GM18520 (cell line): ENCODE data around the gene OFD1.
A peak's percentile ranks its signal among the peaks of the same experiment; 100 is the strongest.
"Not testable (repeated sequence)": the region's sequence is repeated elsewhere in the genome, so short reads cannot be mapped to it uniquely, and the experiment has no call there.

Source experiments
- ATAC-seq: cut with Tn5 transposase; IDR thresholded peaks from one replicate; pipeline ENCODE4 v1.9.1; 2021; ENCODE audit not compliant: unreplicated experiment

OFD1 gene

DNA sequence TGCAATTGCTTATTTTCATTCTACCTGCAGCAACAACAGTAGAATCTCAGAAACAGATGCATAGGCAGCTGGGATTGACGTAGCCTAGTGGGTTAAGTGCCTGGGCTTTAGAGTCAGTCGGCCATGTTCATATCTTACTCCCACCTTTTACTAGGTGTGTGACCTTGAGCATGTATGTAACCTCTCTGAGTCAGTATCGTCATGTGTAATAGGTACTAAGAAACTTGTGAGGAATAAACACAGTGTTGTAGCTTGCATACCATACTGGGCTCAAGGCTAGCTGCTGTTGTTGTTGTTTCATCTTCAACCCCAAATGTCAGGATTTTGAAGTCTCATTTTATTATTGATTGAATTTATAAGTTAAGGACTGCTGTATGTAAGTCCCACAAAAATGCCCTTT lies 31.4 kb upstream of the OFD1 start:
- no peak for ATAC-seq

GRCh38 chrX:13703589-13703988 lies 31.0 kb upstream of the OFD1 start:
- no peak for ATAC-seq

- no peak for ATAC-seq
Observed at GRCh38 chrX:13711141-13711540, 23.4 kb upstream of the OFD1 start.

- no peak for ATAC-seq
Observed at GRCh38 chrX:13716455-13716854, 18.1 kb upstream of the OFD1 start.

DNA sequence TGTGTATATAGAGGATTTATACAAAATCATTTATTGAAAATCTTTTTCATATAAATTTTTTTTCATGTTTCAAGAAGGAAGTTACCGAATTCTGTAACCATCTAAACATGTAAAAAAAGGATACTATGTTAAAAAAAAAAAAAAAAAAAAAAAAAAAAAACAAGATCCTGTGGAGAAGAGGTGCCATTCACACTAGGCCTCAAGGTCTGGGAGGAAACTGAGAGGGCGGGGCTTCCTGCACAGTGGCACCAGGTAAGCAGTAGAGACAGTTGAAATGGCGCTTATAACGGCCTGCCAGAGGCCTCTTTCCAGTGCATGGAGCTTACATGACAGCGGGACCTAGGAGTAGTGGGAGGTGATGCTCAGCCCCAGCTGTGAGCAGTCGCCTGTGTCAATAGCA lies 17.6 kb upstream of the OFD1 start:
- no peak for ATAC-seq

GRCh38 chrX:13717700-13718472 lies 16.7 kb upstream of the OFD1 start:
- ATAC-seq: no peak

- no peak for ATAC-seq
Observed at GRCh38 chrX:13719192-13719856, 15.2 kb upstream of the OFD1 start.

GRCh38 chrX:13721371-13721770 lies 13.2 kb upstream of the OFD1 start:
- no peak for ATAC-seq

- no peak for ATAC-seq
Observed at GRCh38 chrX:13721819-13722519, 12.6 kb upstream of the OFD1 start.

GRCh38 chrX:13724878-13725277 lies 9.7 kb upstream of the OFD1 start:
- not testable (repeated sequence) for ATAC-seq

DNA sequence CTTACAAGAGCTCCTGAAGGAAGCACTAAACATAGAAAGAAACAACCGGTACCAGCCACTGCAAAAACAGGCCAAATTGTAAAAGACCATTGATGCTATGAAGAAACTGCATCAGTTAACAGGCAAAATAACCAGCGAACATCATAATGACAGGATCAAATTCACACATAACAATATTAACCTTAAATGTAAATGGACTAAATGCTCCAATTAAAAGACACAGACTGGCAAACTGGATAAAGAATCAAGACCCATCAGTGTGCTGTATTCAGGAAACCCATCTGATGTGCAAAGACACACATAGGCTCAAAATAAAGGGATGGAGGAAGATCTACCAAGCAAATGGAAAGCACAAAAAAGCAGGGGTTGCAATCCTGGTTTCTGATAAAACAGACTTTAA lies 8.0 kb upstream of the OFD1 start:
- not testable (repeated sequence) for ATAC-seq

DNA sequence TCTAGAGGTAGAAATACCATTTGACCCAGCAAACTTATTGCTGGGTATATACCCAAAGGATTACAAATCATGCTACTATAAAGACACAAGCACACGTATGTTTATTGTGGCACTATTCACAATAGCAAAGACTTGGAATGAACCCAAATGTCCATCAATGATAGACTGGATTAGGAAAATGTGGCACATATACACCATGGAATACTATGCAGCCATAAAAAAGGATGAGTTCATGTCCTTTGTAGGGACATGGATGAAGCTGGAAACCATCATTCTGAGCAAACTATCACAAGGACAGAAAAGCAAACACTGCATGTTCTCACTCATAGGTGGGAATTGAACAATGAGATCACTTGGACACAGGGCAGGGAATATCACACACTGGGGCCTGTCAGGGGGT lies 4.0 kb upstream of the OFD1 start:
- not testable (repeated sequence) for ATAC-seq

DNA sequence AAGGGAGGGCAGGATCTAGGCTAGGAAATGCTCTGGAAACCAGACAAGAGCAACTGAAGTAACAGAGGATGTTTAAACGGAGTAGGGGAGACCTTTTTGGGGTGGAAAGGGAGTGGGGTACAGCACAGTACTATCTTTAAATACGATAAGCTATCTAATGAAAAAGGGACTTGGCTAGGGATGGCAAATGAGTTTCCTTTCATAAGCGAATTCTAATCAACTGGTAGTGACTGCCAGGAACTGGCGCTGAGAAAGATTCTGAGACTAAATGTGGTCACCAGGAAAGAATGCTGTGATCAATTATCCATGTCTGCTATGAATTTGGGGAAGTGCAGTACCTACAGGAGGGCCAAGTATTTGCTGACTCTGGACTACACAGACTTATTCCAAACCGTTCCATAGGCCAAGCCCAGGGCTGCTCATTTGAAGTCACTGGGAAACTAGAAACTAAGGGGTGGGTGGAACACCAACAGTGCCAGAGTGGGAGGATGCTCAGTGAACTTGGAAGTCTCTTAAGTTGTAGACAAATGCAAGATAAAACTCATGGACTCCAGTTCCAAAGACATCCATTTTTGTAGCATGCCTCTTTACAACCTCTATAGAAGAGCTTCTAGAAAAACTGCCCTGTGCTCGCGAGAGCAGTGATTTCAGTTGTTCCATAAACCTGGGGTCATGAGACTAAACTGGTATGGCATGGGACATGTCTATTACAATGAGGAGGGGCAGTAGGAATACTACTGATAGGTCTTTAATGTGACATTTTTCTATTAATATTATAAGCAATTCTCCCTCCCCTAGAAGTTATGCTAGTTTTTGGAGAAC lies 2.1 kb upstream of the OFD1 start:
- ATAC-seq: no peak

GRCh38 chrX:13733506-13733905 lies 1.0 kb upstream of the OFD1 start:
- no peak for ATAC-seq

- no peak for ATAC-seq
Observed at GRCh38 chrX:13741695-13742094, 7.1 kb downstream of the OFD1 start.

DNA sequence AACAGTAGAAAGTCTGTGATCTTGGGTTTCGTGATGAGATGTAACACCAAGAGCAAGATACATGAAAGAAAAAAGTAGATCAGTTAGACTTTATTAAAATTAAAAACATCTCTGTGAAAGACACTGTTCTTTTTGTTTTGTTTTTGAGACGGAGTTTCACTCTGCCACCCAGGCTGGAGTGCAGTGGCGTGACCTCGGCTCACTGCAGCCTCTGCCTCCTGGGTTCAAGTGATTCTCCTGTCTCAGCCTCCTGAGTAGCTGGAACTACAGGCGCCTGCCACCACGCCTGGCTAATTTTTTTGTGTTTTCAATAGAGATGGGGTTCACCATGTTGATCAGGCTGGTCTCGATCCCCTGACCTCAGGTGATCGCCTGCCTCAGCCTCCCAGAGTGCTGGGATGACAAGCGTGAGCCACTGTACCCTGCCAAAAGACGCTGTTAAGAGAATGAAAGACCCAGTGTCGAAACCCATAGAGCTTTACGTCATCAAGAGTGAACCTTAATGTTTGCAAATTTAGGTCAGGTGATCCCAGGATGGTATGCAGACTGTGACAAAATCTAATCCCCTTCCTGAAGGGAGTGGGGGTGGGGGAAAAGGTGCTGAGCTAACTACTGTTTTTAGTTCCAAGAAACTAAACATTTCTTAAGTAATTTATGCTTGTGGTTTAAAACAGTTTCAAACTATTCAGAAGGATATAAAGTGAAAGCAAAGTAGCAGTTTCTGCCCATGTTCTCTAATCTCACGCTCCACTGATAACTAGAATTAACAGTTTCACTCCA lies 8.0 kb downstream of the OFD1 start:
- peak; percentile 88 for ATAC-seq

- ATAC-seq: no peak
Observed at GRCh38 chrX:13747836-13748235, 13.3 kb downstream of the OFD1 start.

GRCh38 chrX:13748486-13748885 lies 13.9 kb downstream of the OFD1 start:
- ATAC-seq: no peak

- ATAC-seq: peak; percentile 42
Observed at GRCh38 chrX:13750204-13750603, 15.7 kb downstream of the OFD1 start.

DNA sequence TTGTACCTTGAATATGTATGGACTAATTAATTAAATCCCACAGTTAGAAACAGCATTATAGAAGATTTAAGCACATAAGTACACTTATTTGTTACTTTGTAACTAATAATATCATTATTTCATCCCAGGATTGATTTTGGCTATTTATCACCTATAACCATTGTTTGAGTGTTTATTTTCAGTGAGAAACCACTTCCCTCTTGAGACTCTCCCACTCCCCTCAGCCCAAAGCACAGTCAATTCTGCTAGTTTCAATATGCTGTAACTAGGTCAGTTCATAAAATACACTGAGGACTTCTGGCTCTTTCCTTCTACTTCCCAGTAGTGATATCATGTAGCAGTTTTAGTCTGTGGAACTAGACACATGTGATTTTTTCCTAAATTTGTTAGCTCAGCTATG lies 16.3 kb downstream of the OFD1 start:
- ATAC-seq: no peak
